Stimulated activated naive CD8-positive, alpha-beta T cell treated with anti-CD3 and anti-CD28 coated beads, Interleukin-15, amount 100 ng/mL, for 72 hours (primary cell): ENCODE measurements around the gene TOGARAM2.

ENCODE experiments used
- ATAC-seq: fragments of 150-1000 bp; cut with Tn5 transposase; 2 replicates; pipeline ENCODE4 v1.10.0; 2021; ENCODE audit warnings: mild to moderate bottlenecking, moderate library complexity
- DNase-seq, 2 donors: peaks; one replicate each; pipeline ENCODE4 v3.0.0; 2021 to 2022
- H3K27ac Mint-ChIP-seq, 2 donors: one replicate each; pipeline ENCODE4 v1.8.0; 2022; ENCODE audit warnings: mild to moderate bottlenecking in 2 of 2, mixed read lengths in 2 of 2, moderate library complexity in 2 of 2
- H3K27me3 Mint-ChIP-seq: one replicate; pipeline ENCODE4 v1.8.0; 2022; ENCODE audit warnings: mixed read lengths
- H3K4me1 Mint-ChIP-seq: one replicate; pipeline ENCODE4 v1.8.0; 2022; ENCODE audit warnings: mild to moderate bottlenecking, mixed read lengths
- H3K4me3 Mint-ChIP-seq, 2 donors: one replicate each; pipeline ENCODE4 v1.8.0; 2022; ENCODE audit warnings: mild to moderate bottlenecking in 2 of 2, mixed read lengths in 2 of 2, moderate library complexity in 1 of 2
- H3K9me3 Mint-ChIP-seq, 2 donors: one replicate each; pipeline ENCODE4 v1.8.0; 2022; ENCODE audit warnings: mixed read lengths in 2 of 2

TOGARAM2 gene

GRCh38 chr2:29062371-29062770, 81.3 kb downstream of the TOGARAM2 start:
- ATAC-seq, result no peak
- no peaks in the 10 kb centered on the region for H3K27me3 Mint-ChIP-seq
- H3K27ac Mint-ChIP-seq, result no peak overlapping the region
- DNase-seq, result no peak
- H3K4me3 Mint-ChIP-seq, result no peak overlapping the region
- H3K4me1 Mint-ChIP-seq, result peaks cover 12% of the 10 kb centered on the region
- no peaks in the 10 kb centered on the region for H3K9me3 Mint-ChIP-seq

GRCh38 chr2:29063056-29063455, 82.0 kb downstream of the TOGARAM2 start:
- peak overlapping the region in 1 of 2 donors; percentile 56 for H3K27ac Mint-ChIP-seq
- DNase-seq (no peak), ATAC-seq (no peak)
- H3K4me1 Mint-ChIP-seq, result peaks cover 12% of the 10 kb centered on the region
- H3K9me3 Mint-ChIP-seq, result no peaks in the 10 kb centered on the region
- H3K4me3 Mint-ChIP-seq, result no peak overlapping the region
- no peaks in the 10 kb centered on the region for H3K27me3 Mint-ChIP-seq

GRCh38 chr2:29063646-29064345, 82.7 kb downstream of the TOGARAM2 start:
- ATAC-seq, result no peak
- no peak overlapping the region for H3K27ac Mint-ChIP-seq
- DNase-seq, result no peak

GRCh38 chr2:29064346-29064715, 83.2 kb downstream of the TOGARAM2 start:
- DNase-seq (no peak), ATAC-seq (no peak)
- H3K9me3 Mint-ChIP-seq, result no peaks in the 10 kb centered on the region
- H3K27me3 Mint-ChIP-seq, result no peaks in the 10 kb centered on the region
- H3K4me3 Mint-ChIP-seq, result no peak overlapping the region
- no peak overlapping the region for H3K27ac Mint-ChIP-seq
- H3K4me1 Mint-ChIP-seq, result peaks cover 11% of the 10 kb centered on the region

More at GRCh38 chr2:29063646-29064345, 82.7 kb downstream of the TOGARAM2 start:
- Mint-ChIP-seq H3K4me3 (no peak overlapping the region), H3K9me3 (no peaks in the 10 kb centered on the region), H3K4me1 (peaks cover 12% of the 10 kb centered on the region), H3K27me3 (no peaks in the 10 kb centered on the region)

- no peaks in the 10 kb centered on the region for H3K9me3 Mint-ChIP-seq
- no peak for ATAC-seq
- no peak for DNase-seq
- H3K4me1 Mint-ChIP-seq, result peaks cover 7% of the 10 kb centered on the region
- H3K27me3 Mint-ChIP-seq, result no peaks in the 10 kb centered on the region
- no peak overlapping the region for H3K4me3 Mint-ChIP-seq
- no peak overlapping the region for H3K27ac Mint-ChIP-seq
Measured at GRCh38 chr2:29064746-29065067, 83.6 kb downstream of the TOGARAM2 start.

GRCh38 chr2:29065068-29065811, 84.1 kb downstream of the TOGARAM2 start:
- H3K27ac Mint-ChIP-seq, result no peak overlapping the region
- H3K4me1 Mint-ChIP-seq, result peaks cover 2% of the 10 kb centered on the region
- DNase-seq (no peak), ATAC-seq (no peak)
- H3K4me3 Mint-ChIP-seq, result no peak overlapping the region
- H3K27me3 Mint-ChIP-seq, result no peaks in the 10 kb centered on the region
- H3K9me3 Mint-ChIP-seq, result no peaks in the 10 kb centered on the region

- Mint-ChIP-seq H3K4me1 (no peaks in the 10 kb centered on the region), H3K4me3 (no peak overlapping the region), H3K9me3 (no peaks in the 10 kb centered on the region), H3K27me3 (no peaks in the 10 kb centered on the region), H3K27ac (no peak overlapping the region)
- DNase-seq (no peak), ATAC-seq (no peak)
Measured at GRCh38 chr2:29066271-29066860, 85.3 kb downstream of the TOGARAM2 start.

- ATAC-seq (no peak), DNase-seq (no peak)
- Mint-ChIP-seq H3K9me3 (no peaks in the 10 kb centered on the region), H3K27me3 (no peaks in the 10 kb centered on the region), H3K4me1 (no peaks in the 10 kb centered on the region), H3K4me3 (no peak overlapping the region), H3K27ac (no peak overlapping the region)
Measured at GRCh38 chr2:29066997-29067605, 86.0 kb downstream of the TOGARAM2 start.

GRCh38 chr2:29068513-29068912, 87.4 kb downstream of the TOGARAM2 start:
- H3K4me1 Mint-ChIP-seq, result no peaks in the 10 kb centered on the region
- DNase-seq, result no peak
- H3K4me3 Mint-ChIP-seq, result no peak overlapping the region
- no peaks in the 10 kb centered on the region for H3K9me3 Mint-ChIP-seq
- ATAC-seq, result no peak
- no peaks in the 10 kb centered on the region for H3K27me3 Mint-ChIP-seq
- H3K27ac Mint-ChIP-seq, result no peak overlapping the region

GRCh38 chr2:29070526-29070925, 89.4 kb downstream of the TOGARAM2 start:
- no peak overlapping the region for H3K4me3 Mint-ChIP-seq
- H3K9me3 Mint-ChIP-seq, result no peaks in the 10 kb centered on the region
- no peak for DNase-seq
- H3K27ac Mint-ChIP-seq, result no peak overlapping the region
- H3K4me1 Mint-ChIP-seq, result no peaks in the 10 kb centered on the region
- H3K27me3 Mint-ChIP-seq, result no peaks in the 10 kb centered on the region
- ATAC-seq, result no peak

GRCh38 chr2:29071032-29071975, 90.2 kb downstream of the TOGARAM2 start:
- ATAC-seq, result no peak
- H3K4me1 Mint-ChIP-seq, result no peaks in the 10 kb centered on the region
- peak overlapping the region in 1 of 2 donors; percentile 17 for H3K27ac Mint-ChIP-seq
- H3K4me3 Mint-ChIP-seq, result no peak overlapping the region
- DNase-seq, result no peak
- H3K9me3 Mint-ChIP-seq, result no peaks in the 10 kb centered on the region
- H3K27me3 Mint-ChIP-seq, result no peaks in the 10 kb centered on the region

GRCh38 chr2:29072251-29072650, 91.2 kb downstream of the TOGARAM2 start:
- H3K9me3 Mint-ChIP-seq, result no peaks in the 10 kb centered on the region
- no peaks in the 10 kb centered on the region for H3K27me3 Mint-ChIP-seq
- H3K27ac Mint-ChIP-seq, result peak overlapping the region in 1 of 2 donors; percentile 24
- ATAC-seq (no peak), DNase-seq (no peak)
- no peaks in the 10 kb centered on the region for H3K4me1 Mint-ChIP-seq
- H3K4me3 Mint-ChIP-seq, result no peak overlapping the region

GRCh38 chr2:29072971-29073725, 92.0 kb downstream of the TOGARAM2 start:
- Mint-ChIP-seq H3K4me1 (no peaks in the 10 kb centered on the region), H3K9me3 (peaks cover 0 to 6% of the 10 kb centered on the region in 2 donors), H3K27ac (no peak overlapping the region), H3K4me3 (no peak overlapping the region), H3K27me3 (no peaks in the 10 kb centered on the region)
- no peak for ATAC-seq
- no peak for DNase-seq

GRCh38 chr2:29073933-29074332, 92.8 kb downstream of the TOGARAM2 start:
- no peak for ATAC-seq
- H3K9me3 Mint-ChIP-seq, result peaks cover 0 to 13% of the 10 kb centered on the region in 2 donors
- no peaks in the 10 kb centered on the region for H3K4me1 Mint-ChIP-seq

More at GRCh38 chr2:29073933-29074332, 92.8 kb downstream of the TOGARAM2 start:
- Mint-ChIP-seq H3K4me3 (no peak overlapping the region), H3K27ac (no peak overlapping the region), H3K27me3 (no peaks in the 10 kb centered on the region)
- no peak for DNase-seq
